Cerebellar cortex (tissue), 1 donor: ENCODE data around the gene SLC35B2.

Source experiments
- DNase-seq: peaks from one replicate; pipeline ENCODE4 v3.0.0-alpha.2; 2015; ENCODE audit warnings: low spot score

SLC35B2 gene

GRCh38 chr6:44257025-44257752 lies at the start of gene SLC35B2:
Gene SLC35B2, minus strand, starts transcription at chr6:44257528. Its CDS starts 118 bp downstream, at chr6:44257410.
- DNase-seq = peak; percentile 78

- DNase-seq = no peak
Measured at GRCh38 chr6:44306710-44307109, 49.4 kb upstream of the SLC35B2 start.

GRCh38 chr6:44305200-44305725 lies 47.9 kb upstream of the SLC35B2 start:
- DNase-seq = no peak

GRCh38 chr6:44304282-44305199 lies 47.2 kb upstream of the SLC35B2 start:
- DNase-seq = peak; percentile 74

- no peak for DNase-seq
Measured at GRCh38 chr6:44303842-44304241, 46.5 kb upstream of the SLC35B2 start.

GRCh38 chr6:44302856-44303255 lies 45.5 kb upstream of the SLC35B2 start:
- no peak for DNase-seq

GRCh38 chr6:44301782-44302564 lies 44.6 kb upstream of the SLC35B2 start:
- DNase-seq = no peak

- no peak for DNase-seq
Measured at GRCh38 chr6:44301106-44301505, 43.8 kb upstream of the SLC35B2 start.

- no peak for DNase-seq
Measured at GRCh38 chr6:44300292-44300823, 43.0 kb upstream of the SLC35B2 start.

GRCh38 chr6:44298864-44299263 lies 41.5 kb upstream of the SLC35B2 start:
- DNase-seq = no peak

- no peak for DNase-seq
Measured at GRCh38 chr6:44298055-44298803, 40.9 kb upstream of the SLC35B2 start.

GRCh38 chr6:44297063-44298038 lies 40.0 kb upstream of the SLC35B2 start:
- peak; percentile 61 for DNase-seq

- peak; percentile 58 for DNase-seq
Measured at GRCh38 chr6:44294832-44295791, 37.8 kb upstream of the SLC35B2 start.

GRCh38 chr6:44292661-44293365 lies 35.5 kb upstream of the SLC35B2 start:
- DNase-seq = peak; percentile 76

- DNase-seq = no peak
Measured at GRCh38 chr6:44291841-44292240, 34.5 kb upstream of the SLC35B2 start.

- DNase-seq = peak; percentile 98
Measured at GRCh38 chr6:44289726-44290260, 32.5 kb upstream of the SLC35B2 start.

GRCh38 chr6:44286747-44287146 lies 29.4 kb upstream of the SLC35B2 start:
- no peak for DNase-seq

- DNase-seq = no peak
Measured at GRCh38 chr6:44286285-44286565, 28.9 kb upstream of the SLC35B2 start.
